GM23338 (cell line): ENCODE data around the gene SNAPC2. TPM values are rescaled to one million over a fixed set of nuclear protein-coding genes. Genes with fewer than 3 reads are reported as not detected.

ENCODE experiments used
- ATAC-seq: fragments of 200-7000 bp; cut with Tn5 transposase; 3 replicates; pipeline ENCODE4 v1.9.1; 2020
- DNase-seq: peaks from one replicate; pipeline ENCODE4 v3.0.0-alpha.2; 2015; ENCODE audit warnings: low spot score
- H2AFZ ChIP-seq: fragments of 200-600 bp; sonication (generic); 2 replicates; pipeline ENCODE4 v1.8.0; 2016; ENCODE audit warnings: antibody characterized with exemption, mild to moderate bottlenecking, moderate library complexity
- H3F3A ChIP-seq: fragments of 200-600 bp; sonication (generic); replicated peaks from 2 replicates; pipeline ENCODE4 v1.8.0; 2017; ENCODE audit warnings: antibody characterized with exemption, mixed run types, low read depth
- H3K27ac ChIP-seq: fragments of 200-600 bp; sonication (generic); 2 replicates; pipeline ENCODE4 v1.6.1; 2016; ENCODE audit warnings: low read depth
- H3K27me3 ChIP-seq: fragments of 200-600 bp; sonication (generic); 2 replicates; pipeline ENCODE4 v1.8.0; 2016; ENCODE audit warnings: mild to moderate bottlenecking, mixed run types, moderate library complexity; ENCODE audit not compliant: insufficient read depth
- H3K36me3 ChIP-seq: fragments of 200-600 bp; sonication (generic); 2 replicates; pipeline ENCODE4 v1.8.0; 2016; ENCODE audit warnings: mild to moderate bottlenecking; ENCODE audit not compliant: insufficient read depth
- H3K4me1 ChIP-seq: fragments of 200-600 bp; sonication (generic); 2 replicates; pipeline ENCODE4 v1.8.0; 2016; ENCODE audit warnings: mild to moderate bottlenecking, moderate library complexity; ENCODE audit not compliant: insufficient read depth
- H3K4me2 ChIP-seq: fragments of 200-600 bp; sonication (generic); 2 replicates; pipeline ENCODE4 v1.7.1; 2017; ENCODE audit warnings: mixed run types
- H3K4me3 ChIP-seq: fragments of 200-600 bp; sonication (generic); 2 replicates; pipeline ENCODE4 v1.6.1; 2016; ENCODE audit warnings: mixed run types
- H3K79me2 ChIP-seq: fragments of 200-600 bp; sonication (generic); replicated peaks from 2 replicates; pipeline ENCODE4 v1.8.0; 2017; ENCODE audit warnings: mild to moderate bottlenecking; ENCODE audit not compliant: insufficient read depth
- H3K9me2 ChIP-seq: fragments of 200-600 bp; sonication (generic); 2 replicates; pipeline ENCODE4 v1.8.0; 2017; ENCODE audit not compliant: insufficient read depth
- H4K20me1 ChIP-seq: fragments of 200-600 bp; sonication (generic); replicated peaks from 2 replicates; pipeline ENCODE4 v1.8.0; 2017; ENCODE audit warnings: mild to moderate bottlenecking; ENCODE audit not compliant: insufficient read depth
- H3K27ac Mint-ChIP-seq: 2 replicates; pipeline ENCODE4 v1.8.0; 2020; ENCODE audit warnings: inconsistent platforms, mild to moderate bottlenecking, moderate library complexity, mixed read lengths
- H3K27me3 Mint-ChIP-seq: 3 replicates; pipeline ENCODE4 v1.8.0; 2022; ENCODE audit warnings: low read depth, mild to moderate bottlenecking, moderate library complexity, mixed read lengths, inconsistent platforms; ENCODE audit not compliant: insufficient read depth, poor library complexity
- H3K36me3 Mint-ChIP-seq: 3 replicates; pipeline ENCODE4 v1.8.0; 2021; ENCODE audit warnings: low read depth, mild to moderate bottlenecking, inconsistent platforms, moderate library complexity, mixed read lengths
- H3K4me1 Mint-ChIP-seq: 3 replicates; pipeline ENCODE4 v1.8.0; 2020; ENCODE audit warnings: mild to moderate bottlenecking, inconsistent platforms, mixed read lengths
- H3K4me3 Mint-ChIP-seq: 3 replicates; pipeline ENCODE4 v1.8.0; 2021; ENCODE audit warnings: moderate library complexity, mild to moderate bottlenecking, inconsistent platforms, mixed read lengths
- H3K9me3 Mint-ChIP-seq: 3 replicates; pipeline ENCODE4 v1.8.0; 2020; ENCODE audit warnings: moderate library complexity, mild to moderate bottlenecking, inconsistent platforms, mixed read lengths
- CREB1 ChIP-seq: fragments of 250-450 bp; sonication (Bioruptor Pico); IDR thresholded peaks from 2 replicates; pipeline ENCODE4 v1.5.0; 2020; ENCODE audit warnings: low read depth, mild to moderate bottlenecking, moderate library complexity
- EZH2 ChIP-seq: fragments of 200-600 bp; sonication (generic); IDR thresholded peaks from one replicate; pipeline ENCODE4 v1.8.0; 2017; ENCODE audit warnings: antibody characterized with exemption, mild to moderate bottlenecking, low read depth; ENCODE audit not compliant: unreplicated experiment
- EZH2phosphoT487 ChIP-seq: fragments of 200-600 bp; sonication (generic); IDR thresholded peaks from one replicate; pipeline ENCODE4 v1.8.1; 2018; ENCODE audit warnings: antibody characterized with exemption; ENCODE audit not compliant: unreplicated experiment
- JUNB ChIP-seq: IDR thresholded peaks from one replicate; pipeline ENCODE4 v1.6.1; 2016; ENCODE audit warnings: antibody characterized with exemption; ENCODE audit not compliant: unreplicated experiment
- NANOG ChIP-seq: IDR thresholded peaks from 2 replicates; pipeline ENCODE4 v1.6.1; 2016; ENCODE audit warnings: antibody characterized with exemption, borderline replicate concordance
- POLR2AphosphoS5 ChIP-seq: IDR thresholded peaks from 2 replicates; pipeline ENCODE4 v1.6.1; 2016; ENCODE audit warnings: antibody characterized with exemption, low read depth
- STAT1 ChIP-seq: IDR thresholded peaks from one replicate; pipeline ENCODE4 v1.6.1; 2016; ENCODE audit warnings: antibody characterized with exemption; ENCODE audit not compliant: unreplicated experiment
- ZNF114 ChIP-seq: fragments of 250-450 bp; sonication (Bioruptor Pico); IDR thresholded peaks from 2 replicates; pipeline ENCODE4 v1.5.0; 2020; ENCODE audit warnings: mild to moderate bottlenecking, moderate library complexity
- ZNF331 ChIP-seq: fragments of 250-450 bp; sonication (Bioruptor Pico); IDR thresholded peaks from 2 replicates; pipeline ENCODE4 v1.5.0; 2020; ENCODE audit warnings: low read depth, mild to moderate bottlenecking, moderate library complexity
- polyA plus RNA-seq: library from polyadenylated mRNA; unstranded; fragments of >200 nt; fragmentation: Nextera tagmentation; extraction: Ambion mirVana; gene quantifications from 2 replicates; pipeline ENCODE4 v1.2.1, GENCODE V29; 2016
- total RNA-seq: library from RNA; depleted of rRNA; stranded (reverse); fragments of >200 nt; shearing (Covaris generic); gene quantifications from 2 replicates; pipeline ENCODE4 v1.2.3, GENCODE V29; 2014
- TF ChIP-seq, protein P1 (sequence below): fragments of 250-450 bp; sonication (Bioruptor Pico); IDR thresholded peaks from 2 replicates; pipeline ENCODE4 v1.5.0; 2020; ENCODE audit warnings: mild to moderate bottlenecking, moderate library complexity
- TF ChIP-seq, protein P2 (sequence below): IDR thresholded peaks from 2 replicates; pipeline ENCODE4 v1.6.1; 2016; ENCODE audit warnings: antibody characterized with exemption
- TF ChIP-seq, protein P3 (sequence below): IDR thresholded peaks from one replicate; pipeline ENCODE4 v1.6.1; 2018; ENCODE audit warnings: antibody characterized with exemption; ENCODE audit not compliant: unreplicated experiment
- TF ChIP-seq, protein P4 (sequence below), 2 experiments: fragments of 200-600 bp in 1 of 2; sonication (generic) in 1 of 2; conservative IDR thresholded peaks; 2 replicates each; pipeline versions ENCODE4 v1.5.1 to v1.6.1; 2016 to 2017; ENCODE audit warnings: antibody characterized with exemption in 2 of 2, low read depth in 2 of 2, mild to moderate bottlenecking in 2 of 2, moderate library complexity in 1 of 2

Gene SNAPC2
- total and polyA plus RNA-seq, 2 experiments from 2014 or later: 17.1 to 25.1 TPM

DNA sequence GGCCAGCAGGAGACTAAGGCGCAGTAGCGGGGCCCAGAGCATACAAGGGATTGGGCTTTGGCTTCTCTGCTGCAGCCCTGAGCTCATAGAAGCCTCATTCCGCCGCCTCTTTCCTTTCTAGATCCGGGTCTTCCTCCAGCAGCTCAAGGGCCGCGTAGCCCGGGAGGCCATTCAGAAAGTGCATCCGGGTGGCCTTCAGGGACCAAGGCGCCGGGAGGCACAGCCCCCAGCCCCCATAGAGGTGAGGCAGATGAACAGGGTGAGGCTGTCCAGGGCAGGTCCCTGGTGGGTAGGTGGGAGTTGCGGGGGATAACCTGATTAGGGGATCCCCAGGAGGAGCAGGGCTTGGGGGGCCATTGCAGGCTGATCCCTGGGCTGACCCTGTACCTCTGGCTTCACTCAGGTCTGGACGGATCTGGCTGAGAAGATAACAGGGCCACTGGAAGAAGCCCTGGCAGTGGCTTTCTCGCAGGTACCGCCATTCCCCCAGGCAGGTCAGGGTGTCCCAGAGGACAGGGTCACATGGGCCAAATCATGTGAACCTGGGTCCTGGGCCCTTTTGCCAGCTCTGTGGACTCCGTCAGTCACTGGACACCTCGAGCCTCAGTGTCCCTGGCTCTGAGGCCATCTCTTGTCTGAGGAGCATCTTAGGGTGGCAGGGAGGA, 1.3 kb downstream of the SNAPC2 start:
- Histone ChIP-seq H3F3A (peaks cover 30% of the 10 kb centered on the region), H3K4me3 (peak overlapping the region; percentile 53), H3K4me1 (peaks cover under 1% of the 10 kb centered on the region; the same call in 1 of the 2 replicates), H3K79me2 (no peaks in the 10 kb centered on the region), H3K4me2 (peak overlapping the region; percentile 75), H3K27ac (no peak overlapping the region), H3K27me3 (peaks cover 29% of the 10 kb centered on the region), H2AFZ (no peak overlapping the region), H3K36me3 (no peaks in the 10 kb centered on the region), H3K9me2 (no peaks in the 10 kb centered on the region), H4K20me1 (peaks cover 9% of the 10 kb centered on the region; the same call in 1 of the 2 replicates)
- DNase-seq (no peak), ATAC-seq (no peak)
- H3K9me3 Mint-ChIP-seq: peaks cover 2% of the 10 kb centered on the region; the same call in 1 of the 3 replicates
- TF ChIP-seq NANOG (no peak), EZH2phosphoT487 (no peak), EZH2 (no peak), CREB1 (no peak), ZNF331 (CRISPR knock-in tag) (no peak), ZNF114 (CRISPR knock-in tag) (no peak), STAT1 (no peak), POLR2AphosphoS5 (no peak), JUNB (no peak)
- TF ChIP-seq, protein P1, sequence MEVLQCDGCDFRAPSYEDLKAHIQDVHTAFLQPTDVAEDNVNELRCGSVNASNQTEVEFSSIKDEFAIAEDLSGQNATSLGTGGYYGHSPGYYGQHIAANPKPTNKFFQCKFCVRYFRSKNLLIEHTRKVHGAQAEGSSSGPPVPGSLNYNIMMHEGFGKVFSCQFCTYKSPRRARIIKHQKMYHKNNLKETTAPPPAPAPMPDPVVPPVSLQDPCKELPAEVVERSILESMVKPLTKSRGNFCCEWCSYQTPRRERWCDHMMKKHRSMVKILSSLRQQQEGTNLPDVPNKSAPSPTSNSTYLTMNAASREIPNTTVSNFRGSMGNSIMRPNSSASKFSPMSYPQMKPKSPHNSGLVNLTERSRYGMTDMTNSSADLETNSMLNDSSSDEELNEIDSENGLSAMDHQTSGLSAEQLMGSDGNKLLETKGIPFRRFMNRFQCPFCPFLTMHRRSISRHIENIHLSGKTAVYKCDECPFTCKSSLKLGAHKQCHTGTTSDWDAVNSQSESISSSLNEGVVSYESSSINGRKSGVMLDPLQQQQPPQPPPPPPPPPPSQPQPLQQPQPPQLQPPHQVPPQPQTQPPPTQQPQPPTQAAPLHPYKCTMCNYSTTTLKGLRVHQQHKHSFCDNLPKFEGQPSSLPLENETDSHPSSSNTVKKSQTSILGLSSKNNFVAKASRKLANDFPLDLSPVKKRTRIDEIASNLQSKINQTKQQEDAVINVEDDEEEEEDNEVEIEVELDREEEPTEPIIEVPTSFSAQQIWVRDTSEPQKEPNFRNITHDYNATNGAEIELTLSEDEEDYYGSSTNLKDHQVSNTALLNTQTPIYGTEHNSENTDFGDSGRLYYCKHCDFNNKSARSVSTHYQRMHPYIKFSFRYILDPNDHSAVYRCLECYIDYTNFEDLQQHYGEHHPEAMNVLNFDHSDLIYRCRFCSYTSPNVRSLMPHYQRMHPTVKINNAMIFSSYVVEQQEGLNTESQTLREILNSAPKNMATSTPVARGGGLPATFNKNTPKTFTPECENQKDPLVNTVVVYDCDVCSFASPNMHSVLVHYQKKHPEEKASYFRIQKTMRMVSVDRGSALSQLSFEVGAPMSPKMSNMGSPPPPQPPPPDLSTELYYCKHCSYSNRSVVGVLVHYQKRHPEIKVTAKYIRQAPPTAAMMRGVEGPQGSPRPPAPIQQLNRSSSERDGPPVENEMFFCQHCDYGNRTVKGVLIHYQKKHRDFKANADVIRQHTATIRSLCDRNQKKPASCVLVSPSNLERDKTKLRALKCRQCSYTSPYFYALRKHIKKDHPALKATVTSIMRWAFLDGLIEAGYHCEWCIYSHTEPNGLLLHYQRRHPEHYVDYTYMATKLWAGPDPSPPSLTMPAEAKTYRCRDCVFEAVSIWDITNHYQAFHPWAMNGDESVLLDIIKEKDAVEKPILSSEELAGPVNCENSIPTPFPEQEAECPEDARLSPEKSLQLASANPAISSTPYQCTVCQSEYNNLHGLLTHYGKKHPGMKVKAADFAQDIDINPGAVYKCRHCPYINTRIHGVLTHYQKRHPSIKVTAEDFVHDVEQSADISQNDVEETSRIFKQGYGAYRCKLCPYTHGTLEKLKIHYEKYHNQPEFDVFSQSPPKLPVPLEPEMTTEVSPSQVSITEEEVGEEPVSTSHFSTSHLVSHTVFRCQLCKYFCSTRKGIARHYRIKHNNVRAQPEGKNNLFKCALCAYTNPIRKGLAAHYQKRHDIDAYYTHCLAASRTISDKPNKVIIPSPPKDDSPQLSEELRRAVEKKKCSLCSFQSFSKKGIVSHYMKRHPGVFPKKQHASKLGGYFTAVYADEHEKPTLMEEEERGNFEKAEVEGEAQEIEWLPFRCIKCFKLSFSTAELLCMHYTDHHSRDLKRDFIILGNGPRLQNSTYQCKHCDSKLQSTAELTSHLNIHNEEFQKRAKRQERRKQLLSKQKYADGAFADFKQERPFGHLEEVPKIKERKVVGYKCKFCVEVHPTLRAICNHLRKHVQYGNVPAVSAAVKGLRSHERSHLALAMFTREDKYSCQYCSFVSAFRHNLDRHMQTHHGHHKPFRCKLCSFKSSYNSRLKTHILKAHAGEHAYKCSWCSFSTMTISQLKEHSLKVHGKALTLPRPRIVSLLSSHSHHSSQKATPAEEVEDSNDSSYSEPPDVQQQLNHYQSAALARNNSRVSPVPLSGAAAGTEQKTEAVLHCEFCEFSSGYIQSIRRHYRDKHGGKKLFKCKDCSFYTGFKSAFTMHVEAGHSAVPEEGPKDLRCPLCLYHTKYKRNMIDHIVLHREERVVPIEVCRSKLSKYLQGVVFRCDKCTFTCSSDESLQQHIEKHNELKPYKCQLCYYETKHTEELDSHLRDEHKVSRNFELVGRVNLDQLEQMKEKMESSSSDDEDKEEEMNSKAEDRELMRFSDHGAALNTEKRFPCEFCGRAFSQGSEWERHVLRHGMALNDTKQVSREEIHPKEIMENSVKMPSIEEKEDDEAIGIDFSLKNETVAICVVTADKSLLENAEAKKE (CRISPR knock-in tag): no peak
- TF ChIP-seq, protein P2, sequence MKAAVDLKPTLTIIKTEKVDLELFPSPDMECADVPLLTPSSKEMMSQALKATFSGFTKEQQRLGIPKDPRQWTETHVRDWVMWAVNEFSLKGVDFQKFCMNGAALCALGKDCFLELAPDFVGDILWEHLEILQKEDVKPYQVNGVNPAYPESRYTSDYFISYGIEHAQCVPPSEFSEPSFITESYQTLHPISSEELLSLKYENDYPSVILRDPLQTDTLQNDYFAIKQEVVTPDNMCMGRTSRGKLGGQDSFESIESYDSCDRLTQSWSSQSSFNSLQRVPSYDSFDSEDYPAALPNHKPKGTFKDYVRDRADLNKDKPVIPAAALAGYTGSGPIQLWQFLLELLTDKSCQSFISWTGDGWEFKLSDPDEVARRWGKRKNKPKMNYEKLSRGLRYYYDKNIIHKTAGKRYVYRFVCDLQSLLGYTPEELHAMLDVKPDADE: no peak
- TF ChIP-seq, protein P3, sequence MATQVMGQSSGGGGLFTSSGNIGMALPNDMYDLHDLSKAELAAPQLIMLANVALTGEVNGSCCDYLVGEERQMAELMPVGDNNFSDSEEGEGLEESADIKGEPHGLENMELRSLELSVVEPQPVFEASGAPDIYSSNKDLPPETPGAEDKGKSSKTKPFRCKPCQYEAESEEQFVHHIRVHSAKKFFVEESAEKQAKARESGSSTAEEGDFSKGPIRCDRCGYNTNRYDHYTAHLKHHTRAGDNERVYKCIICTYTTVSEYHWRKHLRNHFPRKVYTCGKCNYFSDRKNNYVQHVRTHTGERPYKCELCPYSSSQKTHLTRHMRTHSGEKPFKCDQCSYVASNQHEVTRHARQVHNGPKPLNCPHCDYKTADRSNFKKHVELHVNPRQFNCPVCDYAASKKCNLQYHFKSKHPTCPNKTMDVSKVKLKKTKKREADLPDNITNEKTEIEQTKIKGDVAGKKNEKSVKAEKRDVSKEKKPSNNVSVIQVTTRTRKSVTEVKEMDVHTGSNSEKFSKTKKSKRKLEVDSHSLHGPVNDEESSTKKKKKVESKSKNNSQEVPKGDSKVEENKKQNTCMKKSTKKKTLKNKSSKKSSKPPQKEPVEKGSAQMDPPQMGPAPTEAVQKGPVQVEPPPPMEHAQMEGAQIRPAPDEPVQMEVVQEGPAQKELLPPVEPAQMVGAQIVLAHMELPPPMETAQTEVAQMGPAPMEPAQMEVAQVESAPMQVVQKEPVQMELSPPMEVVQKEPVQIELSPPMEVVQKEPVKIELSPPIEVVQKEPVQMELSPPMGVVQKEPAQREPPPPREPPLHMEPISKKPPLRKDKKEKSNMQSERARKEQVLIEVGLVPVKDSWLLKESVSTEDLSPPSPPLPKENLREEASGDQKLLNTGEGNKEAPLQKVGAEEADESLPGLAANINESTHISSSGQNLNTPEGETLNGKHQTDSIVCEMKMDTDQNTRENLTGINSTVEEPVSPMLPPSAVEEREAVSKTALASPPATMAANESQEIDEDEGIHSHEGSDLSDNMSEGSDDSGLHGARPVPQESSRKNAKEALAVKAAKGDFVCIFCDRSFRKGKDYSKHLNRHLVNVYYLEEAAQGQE: no peak
- TF ChIP-seq, protein P4, sequence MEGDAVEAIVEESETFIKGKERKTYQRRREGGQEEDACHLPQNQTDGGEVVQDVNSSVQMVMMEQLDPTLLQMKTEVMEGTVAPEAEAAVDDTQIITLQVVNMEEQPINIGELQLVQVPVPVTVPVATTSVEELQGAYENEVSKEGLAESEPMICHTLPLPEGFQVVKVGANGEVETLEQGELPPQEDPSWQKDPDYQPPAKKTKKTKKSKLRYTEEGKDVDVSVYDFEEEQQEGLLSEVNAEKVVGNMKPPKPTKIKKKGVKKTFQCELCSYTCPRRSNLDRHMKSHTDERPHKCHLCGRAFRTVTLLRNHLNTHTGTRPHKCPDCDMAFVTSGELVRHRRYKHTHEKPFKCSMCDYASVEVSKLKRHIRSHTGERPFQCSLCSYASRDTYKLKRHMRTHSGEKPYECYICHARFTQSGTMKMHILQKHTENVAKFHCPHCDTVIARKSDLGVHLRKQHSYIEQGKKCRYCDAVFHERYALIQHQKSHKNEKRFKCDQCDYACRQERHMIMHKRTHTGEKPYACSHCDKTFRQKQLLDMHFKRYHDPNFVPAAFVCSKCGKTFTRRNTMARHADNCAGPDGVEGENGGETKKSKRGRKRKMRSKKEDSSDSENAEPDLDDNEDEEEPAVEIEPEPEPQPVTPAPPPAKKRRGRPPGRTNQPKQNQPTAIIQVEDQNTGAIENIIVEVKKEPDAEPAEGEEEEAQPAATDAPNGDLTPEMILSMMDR (conservative IDR thresholded peaks at IDR 0.05; ENCODE audit: low read depth in 2 of 2): no peak
- H3K4me3 Mint-ChIP-seq: peak overlapping the region; percentile 74
- H3K27me3 Mint-ChIP-seq: peaks cover 41% of the 10 kb centered on the region
- peaks cover 13% of the 10 kb centered on the region; the same call in 1 of the 3 replicates for H3K36me3 Mint-ChIP-seq
- no peak overlapping the region for H3K27ac Mint-ChIP-seq
- peaks cover 14% of the 10 kb centered on the region; the same call in 2 of the 3 replicates for H3K4me1 Mint-ChIP-seq
